ENCODE results near the gene LPCAT1.

DNA sequence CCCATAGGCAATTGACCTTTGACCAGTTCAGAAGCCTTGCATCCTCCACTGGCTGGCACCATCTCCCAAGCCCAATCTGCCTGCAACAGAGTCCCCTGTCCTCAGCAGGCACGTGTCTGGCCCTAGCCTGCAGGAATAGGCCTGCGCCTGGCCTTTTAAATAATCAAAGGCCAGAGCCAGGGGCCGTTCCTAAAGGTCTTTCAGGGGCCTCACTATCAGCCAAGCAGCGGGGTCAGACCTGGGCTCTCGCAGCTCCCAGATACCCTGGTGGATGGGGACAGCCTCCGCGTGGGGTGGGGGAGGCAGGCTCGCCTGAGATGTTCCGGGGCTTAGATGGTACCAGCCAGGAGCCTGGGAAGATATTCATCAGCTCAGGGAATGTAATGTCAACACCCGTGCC is 111.1 kb downstream of the LPCAT1 start:
- TF ChIP-seq, protein P1, sequence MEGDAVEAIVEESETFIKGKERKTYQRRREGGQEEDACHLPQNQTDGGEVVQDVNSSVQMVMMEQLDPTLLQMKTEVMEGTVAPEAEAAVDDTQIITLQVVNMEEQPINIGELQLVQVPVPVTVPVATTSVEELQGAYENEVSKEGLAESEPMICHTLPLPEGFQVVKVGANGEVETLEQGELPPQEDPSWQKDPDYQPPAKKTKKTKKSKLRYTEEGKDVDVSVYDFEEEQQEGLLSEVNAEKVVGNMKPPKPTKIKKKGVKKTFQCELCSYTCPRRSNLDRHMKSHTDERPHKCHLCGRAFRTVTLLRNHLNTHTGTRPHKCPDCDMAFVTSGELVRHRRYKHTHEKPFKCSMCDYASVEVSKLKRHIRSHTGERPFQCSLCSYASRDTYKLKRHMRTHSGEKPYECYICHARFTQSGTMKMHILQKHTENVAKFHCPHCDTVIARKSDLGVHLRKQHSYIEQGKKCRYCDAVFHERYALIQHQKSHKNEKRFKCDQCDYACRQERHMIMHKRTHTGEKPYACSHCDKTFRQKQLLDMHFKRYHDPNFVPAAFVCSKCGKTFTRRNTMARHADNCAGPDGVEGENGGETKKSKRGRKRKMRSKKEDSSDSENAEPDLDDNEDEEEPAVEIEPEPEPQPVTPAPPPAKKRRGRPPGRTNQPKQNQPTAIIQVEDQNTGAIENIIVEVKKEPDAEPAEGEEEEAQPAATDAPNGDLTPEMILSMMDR (IDR thresholded peaks at IDR 0.05) = no peak
- no peak for TF ChIP-seq ZFX (IDR thresholded peaks at IDR 0.05; ENCODE audit: borderline replicate concordance)

All from 22Rv1 (cell line).